Activated T-helper 1 cell treated with anti-CD3 and anti-CD28 coated beads, Interleukin-2, amount 50 U/mL, for 16 hours (primary cell): ENCODE measurements around the gene SLC7A10.
"Not testable (repeated sequence)": the region's sequence is repeated elsewhere in the genome, so short reads cannot be mapped to it uniquely, and the experiment has no call there.

ENCODE experiments used
- DNase-seq, 2 donors: peaks; one replicate each; pipeline ENCODE4 v3.0.0-alpha.2; 2020; ENCODE audit warnings: low read depth in 1 of 2, low spot score in 1 of 2

Gene SLC7A10

DNA sequence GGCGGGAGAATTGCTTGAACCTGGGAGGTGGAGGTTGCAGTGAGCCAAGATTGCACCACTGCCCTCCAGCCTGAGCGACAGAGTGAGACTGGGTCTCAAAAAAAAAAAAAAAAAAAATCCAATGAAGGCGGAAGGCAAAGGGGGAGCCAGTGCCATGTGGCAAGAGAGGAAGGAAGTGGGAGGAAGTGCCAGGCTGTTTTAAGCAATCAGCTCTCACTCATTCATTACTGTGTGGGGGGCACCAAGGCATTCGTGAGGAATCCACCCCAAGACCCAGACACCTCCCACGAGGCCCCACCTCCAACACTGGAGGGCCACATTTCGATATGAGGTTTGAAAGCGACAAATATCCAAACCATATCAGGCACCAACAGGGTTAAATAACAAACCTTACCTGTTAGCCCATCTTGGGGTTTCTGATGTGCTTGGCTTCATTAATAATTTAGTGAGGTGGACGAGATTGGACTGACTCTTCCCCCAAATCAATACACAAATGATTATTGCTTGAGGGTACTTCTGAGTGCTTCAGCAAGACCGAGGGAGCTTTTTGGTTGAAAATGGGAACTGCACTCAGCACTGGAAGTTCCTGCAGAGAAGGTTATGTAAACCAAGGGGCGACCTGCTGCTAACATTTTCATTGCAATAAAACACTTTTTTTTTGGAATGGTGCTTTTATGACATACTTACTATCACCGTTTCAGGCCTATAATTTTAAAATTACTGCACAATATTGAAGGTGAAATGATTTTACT, 39.0 kb downstream of the SLC7A10 start:
- no peak for DNase-seq

- peak in 1 of 2 donors; percentile 63 for DNase-seq
Observed at GRCh38 chr19:33177417-33177979, 48.2 kb downstream of the SLC7A10 start.

DNA sequence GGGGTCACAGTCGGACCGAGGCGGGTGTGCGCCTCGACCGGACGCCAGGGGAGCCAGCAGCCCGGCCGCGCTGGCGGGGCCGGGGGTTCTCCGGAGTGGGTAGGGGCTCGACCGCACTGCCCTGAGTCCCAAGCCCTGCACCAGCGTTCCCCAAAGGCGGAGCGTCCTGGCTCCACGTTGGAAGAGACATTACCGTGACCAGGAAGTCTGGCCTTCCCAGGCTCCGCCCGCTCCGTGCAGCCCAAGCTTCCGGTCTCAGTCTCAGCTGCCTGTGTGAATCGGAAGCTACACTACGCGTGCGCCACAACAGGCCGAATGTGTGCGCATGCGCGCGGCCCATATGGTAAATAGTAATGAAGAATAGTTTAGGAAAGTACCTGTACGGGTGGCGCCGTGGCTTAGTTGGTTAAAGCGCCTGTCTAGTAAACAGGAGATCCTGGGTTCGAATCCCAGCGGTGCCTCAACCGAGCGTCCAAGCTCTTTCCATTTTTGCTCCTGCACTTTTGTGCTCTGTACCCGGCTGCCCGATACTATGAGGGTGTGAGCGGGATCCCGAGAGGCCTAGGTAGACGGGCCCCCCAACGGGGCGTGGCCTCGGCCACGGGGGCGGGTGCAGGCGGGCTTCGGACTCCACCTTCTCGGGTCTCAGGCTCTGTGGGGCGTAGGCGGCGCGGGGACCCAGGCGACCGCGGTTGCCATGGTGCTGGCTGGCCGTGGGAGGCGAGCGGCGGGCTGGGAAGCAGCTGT, 48.8 kb downstream of the SLC7A10 start:
- DNase-seq = peak; percentile 92 to 93

DNA sequence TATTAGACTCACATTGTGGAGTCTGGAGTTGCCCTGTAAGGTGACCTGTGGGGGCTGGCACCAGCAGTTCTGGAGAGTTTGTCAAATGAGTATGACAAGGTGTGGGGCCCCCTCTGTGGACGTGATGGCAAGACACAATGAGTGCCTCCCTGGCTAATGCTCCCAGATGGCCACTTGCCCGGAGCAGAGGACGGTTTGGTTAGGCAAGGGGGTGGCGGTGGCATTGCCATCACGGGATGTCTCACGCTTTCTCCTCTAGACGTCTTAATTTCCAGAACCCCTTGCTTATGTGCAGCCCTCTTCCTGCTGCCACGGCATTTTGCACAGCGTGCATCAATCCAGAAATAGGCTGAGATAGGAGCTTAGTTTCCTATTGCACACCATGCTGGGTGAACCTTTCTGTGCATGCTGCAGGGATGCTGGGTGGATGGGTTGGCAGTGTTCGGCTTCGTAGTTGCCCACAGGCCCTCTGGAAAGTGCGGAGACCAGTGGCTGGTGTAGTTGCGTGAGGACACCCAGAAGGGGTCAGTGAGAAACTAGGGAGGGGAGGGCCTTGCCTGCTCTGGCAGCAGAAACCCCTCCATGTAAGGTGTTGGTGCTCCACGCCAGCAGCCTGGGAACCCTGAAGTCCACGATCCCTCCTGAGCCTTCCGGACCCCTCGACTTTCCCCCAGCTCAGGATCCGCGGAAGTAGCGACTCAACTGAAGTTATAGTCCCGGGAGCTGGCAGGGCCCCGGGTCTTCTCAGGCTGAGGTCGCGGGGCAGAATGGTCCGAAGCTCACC, 49.6 kb downstream of the SLC7A10 start:
- DNase-seq = peak in 1 of 2 donors; percentile 6

DNA sequence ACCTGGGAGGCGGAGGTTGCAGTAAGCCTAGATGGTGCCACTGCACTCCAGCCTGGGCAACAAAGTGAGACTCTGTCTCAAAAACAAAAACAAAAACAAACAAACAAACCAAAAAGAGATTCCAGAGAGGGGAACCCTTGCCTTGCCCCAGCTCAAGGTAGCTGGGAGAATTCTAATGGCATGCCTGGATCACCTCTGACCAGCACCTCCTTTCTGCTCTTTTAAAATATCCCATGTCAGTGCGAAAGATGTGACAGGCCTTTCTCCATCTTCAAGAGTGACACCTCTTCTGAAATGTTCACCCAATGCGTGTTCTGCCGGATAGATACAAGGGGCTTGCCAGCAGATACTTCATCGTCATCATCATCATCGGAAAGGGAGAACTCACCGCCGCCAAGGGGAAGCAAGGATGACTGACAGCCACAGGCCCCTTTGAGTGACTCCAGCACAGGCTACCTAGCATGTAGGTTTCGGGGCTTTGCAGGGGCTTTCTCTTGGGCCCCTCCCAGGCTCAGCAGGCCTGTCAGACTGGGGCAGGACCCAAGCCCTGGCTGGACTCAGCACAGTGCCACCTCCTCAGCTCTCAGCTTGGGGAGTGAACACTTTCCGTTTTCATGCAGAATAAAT, 50.4 kb downstream of the SLC7A10 start:
- DNase-seq = no peak

GRCh38 chr19:33174186-33174585, 51.5 kb downstream of the SLC7A10 start:
- no peak for DNase-seq

DNA sequence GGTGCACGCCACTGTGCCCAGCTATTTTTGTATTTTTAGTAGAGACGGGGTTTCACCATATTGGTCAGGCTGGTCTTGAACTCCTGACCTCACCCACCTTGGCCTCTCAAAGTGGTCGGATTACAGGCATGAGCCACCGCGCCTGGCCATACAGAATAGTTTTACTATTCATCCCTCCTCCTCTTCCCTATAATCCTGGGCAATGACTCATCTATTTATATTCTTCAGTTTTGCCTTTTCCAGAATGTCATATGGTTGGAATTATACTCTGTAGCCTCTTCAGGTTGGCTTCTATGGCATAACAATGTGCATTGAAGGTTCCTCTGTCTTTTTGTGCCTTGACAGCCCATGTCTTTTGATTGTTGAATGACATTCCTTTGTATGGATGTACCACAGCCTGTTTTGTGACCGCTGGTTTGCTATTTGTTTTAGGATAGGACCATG, 53.7 kb downstream of the SLC7A10 start:
- no peak for DNase-seq

GRCh38 chr19:33171222-33171795, 54.3 kb downstream of the SLC7A10 start:
- DNase-seq = no peak

GRCh38 chr19:33168528-33168927, 57.1 kb downstream of the SLC7A10 start:
- no peak for DNase-seq

GRCh38 chr19:33167438-33167837, 58.2 kb downstream of the SLC7A10 start:
- DNase-seq = no peak

DNA sequence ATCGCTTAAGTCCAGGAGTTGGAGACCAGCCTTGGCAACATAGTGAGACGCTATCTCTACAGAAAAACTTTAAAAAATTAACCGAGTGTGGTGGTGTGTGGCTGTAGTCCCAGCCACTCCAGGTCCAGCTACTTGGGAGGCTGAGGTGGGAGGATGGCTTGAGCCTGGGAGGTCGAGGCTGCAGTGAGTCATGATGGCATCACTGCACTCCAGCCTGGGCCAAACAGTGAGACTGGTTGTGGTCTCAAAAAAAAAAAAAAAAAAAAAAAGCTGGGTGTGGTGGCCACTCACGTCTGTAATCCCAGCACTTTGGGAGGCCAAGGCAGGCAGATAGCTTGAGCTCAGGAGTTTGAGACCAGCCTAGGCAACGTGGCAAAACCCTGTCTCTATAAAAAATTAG, 59.6 kb downstream of the SLC7A10 start:
- not testable (repeated sequence) for DNase-seq

DNA sequence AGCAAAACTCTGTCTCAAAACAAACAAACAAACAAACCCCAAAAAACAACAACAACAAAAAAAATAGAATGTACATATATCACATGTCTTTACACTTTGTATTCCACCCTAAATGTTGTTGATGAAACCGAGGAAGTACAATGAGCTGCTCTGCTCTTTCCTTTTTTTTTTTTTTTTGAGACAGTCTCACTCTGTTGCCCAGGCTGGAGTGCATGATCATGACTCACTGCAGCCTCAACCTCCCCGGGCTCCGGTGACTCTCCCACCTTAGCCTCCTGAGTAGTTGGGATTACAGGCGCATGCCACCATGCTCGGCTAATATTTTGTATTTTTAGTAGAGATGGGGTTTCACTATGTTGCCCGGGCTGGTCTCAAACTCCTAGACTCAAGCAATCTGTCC, 62.2 kb downstream of the SLC7A10 start:
- DNase-seq = no peak

DNA sequence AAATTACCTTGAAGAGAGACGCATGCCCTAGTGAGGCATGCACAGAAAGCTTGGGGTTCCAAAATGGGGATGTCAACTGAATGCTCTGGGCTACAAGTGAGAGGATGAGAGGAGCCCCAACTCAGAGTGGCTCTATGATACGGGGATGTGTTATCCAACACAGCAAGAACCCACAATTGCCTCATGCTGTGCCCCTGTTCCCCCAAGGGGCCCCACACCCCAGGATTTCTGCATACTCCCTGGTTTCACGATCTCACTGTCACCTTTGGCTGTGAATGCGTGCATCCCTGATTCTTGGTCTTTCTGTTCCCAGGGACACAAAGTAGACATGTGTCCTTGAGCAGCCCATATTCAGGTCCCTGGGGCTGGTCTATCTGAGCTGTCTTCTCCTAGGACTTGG, 64.4 kb downstream of the SLC7A10 start:
- no peak for DNase-seq

DNA sequence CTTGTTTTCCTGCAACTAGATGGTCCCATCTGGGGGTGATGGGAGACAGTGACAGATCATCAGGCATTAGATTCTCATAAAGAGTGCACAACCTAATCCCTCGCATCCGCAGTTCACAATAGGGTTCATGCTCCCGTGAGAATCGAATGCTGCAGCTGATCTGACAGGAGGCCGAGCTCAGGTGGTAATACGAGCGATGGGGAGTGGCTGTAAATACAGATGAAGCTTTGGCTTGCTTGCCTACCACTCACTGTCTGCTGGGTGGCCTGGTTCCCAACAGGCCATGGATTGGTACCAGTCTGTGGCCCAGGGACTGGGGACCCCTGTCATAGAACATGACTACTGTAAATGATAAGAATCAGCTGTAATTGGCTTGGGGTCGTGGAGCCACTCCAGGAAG, 65.8 kb downstream of the SLC7A10 start:
- no peak for DNase-seq

GRCh38 chr19:33159149-33159548, 66.5 kb downstream of the SLC7A10 start:
- no peak for DNase-seq
